GM12892 (cell line): ENCODE measurements around the gene GNG11.

Experiments
- DNase-seq: peaks from one replicate; pipeline ENCODE4 v3.0.0; 2011; ENCODE audit not compliant: insufficient read length
- FAIRE-seq: peaks from 2 replicates; lab custom pipeline; 2011; peaks lifted over from hg19 to GRCh38; lab: Jason Lieb, UNC
- POLR2A ChIP-seq: IDR thresholded peaks from 2 replicates; pipeline ENCODE4 v1.6.1; 2011; ENCODE audit warnings: low read depth, low read length, control low read depth
- POLR2AphosphoS5 ChIP-seq: IDR thresholded peaks from 2 replicates; pipeline ENCODE4 v1.6.1; 2011; ENCODE audit warnings: low read depth, low read length, control low read depth
- TAF1 ChIP-seq: IDR thresholded peaks from 2 replicates; pipeline ENCODE4 v1.6.1; 2011; ENCODE audit warnings: low read depth, mild to moderate bottlenecking, control low read depth, low read length, borderline replicate concordance

Gene GNG11

GRCh38 chr7:93964813-93965212, 43.3 kb downstream of the GNG11 start:
- no peak for TF ChIP-seq POLR2A
- TF ChIP-seq POLR2AphosphoS5: no peak
- no peak for TF ChIP-seq TAF1
- DNase-seq: no peak
- FAIRE-seq: no peak

- no peak for FAIRE-seq
- no peak for TF ChIP-seq POLR2AphosphoS5
- no peak for TF ChIP-seq POLR2A
- TF ChIP-seq TAF1: no peak
- DNase-seq: no peak
Measured at GRCh38 chr7:93968911-93969620, 47.5 kb downstream of the GNG11 start.

GRCh38 chr7:93972029-93972725, 50.6 kb downstream of the GNG11 start:
- no peak for DNase-seq
- TF ChIP-seq POLR2AphosphoS5: no peak
- TF ChIP-seq TAF1: no peak
- TF ChIP-seq POLR2A: no peak
- FAIRE-seq: no peak

GRCh38 chr7:93973134-93973533, 51.6 kb downstream of the GNG11 start:
- FAIRE-seq (no peak), DNase-seq (no peak)
- TF ChIP-seq TAF1 (no peak), POLR2A (no peak), POLR2AphosphoS5 (no peak)

- TF ChIP-seq POLR2AphosphoS5: no peak
- no peak for TF ChIP-seq POLR2A
- no peak for TF ChIP-seq TAF1
- FAIRE-seq (no peak), DNase-seq (no peak)
Measured at GRCh38 chr7:93977211-93977950, 55.8 kb downstream of the GNG11 start.
